Liver (tissue), 9 donors: ENCODE data around the gene DAPK3. TPM values are rescaled to one million over a fixed set of nuclear protein-coding genes. Genes with fewer than 3 reads are reported as not detected.
A peak's percentile ranks its signal among the peaks of the same experiment; 100 is the strongest.

Experiments
- DNase-seq: peaks from one replicate; pipeline ENCODE4 v3.0.0-alpha.2; 2017; ENCODE audit warnings: low spot score
- H3K27ac ChIP-seq, 2 donors: one replicate each; pipeline ENCODE4 v1.7.0; 2013; ENCODE audit warnings: inconsistent platforms in 2 of 2, low read length in 2 of 2, control low read depth in 1 of 2, low read depth in 1 of 2, mild to moderate bottlenecking in 1 of 2
- H3K27me3 ChIP-seq, 4 donors: one replicate each; pipeline versions ENCODE4 v1.6.1 to v1.7.0; 2013; ENCODE audit warnings: low read length in 3 of 4, inconsistent platforms in 1 of 4, mild to moderate bottlenecking in 1 of 4, moderate library complexity in 1 of 4; ENCODE audit not compliant: control insufficient read depth in 4 of 4, insufficient read depth in 4 of 4
- H3K36me3 ChIP-seq, 4 donors: one replicate each; pipeline versions ENCODE4 v1.6.1 to v1.7.0; 2013; ENCODE audit warnings: low read length in 3 of 4, mild to moderate bottlenecking in 3 of 4, low read depth in 1 of 4, moderate library complexity in 1 of 4; ENCODE audit not compliant: control insufficient read depth in 4 of 4, insufficient read depth in 3 of 4
- H3K4me1 ChIP-seq, 4 donors: one replicate each; pipeline versions ENCODE4 v1.6.1 to v1.7.0; 2013; ENCODE audit warnings: low read length in 3 of 4, mild to moderate bottlenecking in 3 of 4, moderate library complexity in 1 of 4; ENCODE audit not compliant: control insufficient read depth in 4 of 4, insufficient read depth in 4 of 4
- H3K4me3 ChIP-seq, 3 donors: one replicate each; pipeline versions ENCODE4 v1.6.1 to v1.7.0; 2013; ENCODE audit warnings: low read length in 3 of 3, control low read depth in 1 of 3, low read depth in 1 of 3, mild to moderate bottlenecking in 1 of 3
- H3K9ac ChIP-seq, 2 donors: one replicate each; pipeline ENCODE4 v1.7.0; 2013; ENCODE audit warnings: low read length in 2 of 2, mild to moderate bottlenecking in 2 of 2, moderate library complexity in 2 of 2, control low read depth in 1 of 2, low read depth in 1 of 2
- H3K9me3 ChIP-seq, 4 donors: one replicate each; pipeline versions ENCODE4 v1.6.1 to v1.7.0; 2013; ENCODE audit warnings: low read length in 3 of 4; ENCODE audit not compliant: control insufficient read depth in 4 of 4
- ATF3 ChIP-seq: IDR thresholded peaks from 2 replicates; pipeline ENCODE4 v1.6.1; 2016; ENCODE audit warnings: antibody characterized with exemption
- CTCF ChIP-seq: fragments of 150-350 bp; IDR thresholded peaks from 2 replicates; pipeline ENCODE4 v1.5.1; 2017; ENCODE audit warnings: improper control_type of control experiment, low read depth, low read length; ENCODE audit not compliant: missing input control
- FOXA1 ChIP-seq: IDR thresholded peaks from 2 replicates; pipeline ENCODE4 v1.6.1; 2016; ENCODE audit warnings: antibody characterized with exemption
- FOXA2 ChIP-seq: IDR thresholded peaks from 2 replicates; pipeline ENCODE4 v1.6.1; 2016; ENCODE audit warnings: antibody characterized with exemption
- HNF4G ChIP-seq: IDR thresholded peaks from 2 replicates; pipeline ENCODE4 v1.6.1; 2016; ENCODE audit warnings: antibody characterized with exemption
- RAD21 ChIP-seq, 2 donors: IDR thresholded peaks; 2 replicates each; pipeline ENCODE4 v1.6.1; 2016; ENCODE audit warnings: antibody characterized with exemption in 2 of 2, mild to moderate bottlenecking in 2 of 2
- REST ChIP-seq: IDR thresholded peaks from 2 replicates; pipeline ENCODE4 v1.6.1; 2016; ENCODE audit warnings: antibody characterized with exemption, mild to moderate bottlenecking
- SP1 ChIP-seq: IDR thresholded peaks from 2 replicates; pipeline ENCODE4 v1.6.1; 2018; ENCODE audit warnings: antibody characterized with exemption, mild to moderate bottlenecking
- TAF1 ChIP-seq: conservative IDR thresholded peaks from 2 replicates; pipeline ENCODE4 v1.6.1; 2016; ENCODE audit warnings: antibody characterized with exemption, mild to moderate bottlenecking
- WGBS: extraction: QIAGEN DNeasy Blood & Tissue Kit; methylation state at CpG from one replicate; pipeline ENCODE4 v1.1.7; 2013; 5-methylcytosine and 5-hydroxymethylcytosine counted together
- polyA plus RNA-seq, 2 donors: library from polyadenylated mRNA; stranded (reverse) in 1 of 2; unstranded in 1 of 2; fragments of 200-250 nt in 1 of 2; fragments of >200 nt in 1 of 2; fragmentation: Nextera tagmentation in 1 of 2; extraction: Ambion mirVana in 1 of 2; gene quantifications; one replicate each; pipeline versions ENCODE4 v1.2.1 to v1.2.3, GENCODE V29; 2013 to 2015
- total RNA-seq, 2 donors: library from RNA; depleted of rRNA; stranded (reverse); fragments of >200 nt; gene quantifications; one replicate each; pipeline ENCODE4 v1.2.3, GENCODE V29; 2014
- donor health status: healthy.
- donor health status: healthy.
- donor health status: healthy.
- donor health status: healthy.
- donor health status: healthy.

DAPK3 gene
- total and polyA plus RNA-seq, 4 donors = 3.0 to 29.5 (median 23.8) TPM

- WGBS = 93% methylated on average over 29 of the region's 29 CpGs
- Histone ChIP-seq H3K4me1 (no peaks in the 10 kb centered on the region), H3K9me3 (no peaks in the 10 kb centered on the region), H3K27ac (no peak overlapping the region), H3K4me3 (no peak overlapping the region), H3K9ac (no peak overlapping the region), H3K36me3 (peaks cover 51 to 64% (median 60%) of the 10 kb centered on the region in 4 donors), H3K27me3 (no peaks in the 10 kb centered on the region)
- no peak for DNase-seq
- TF ChIP-seq TAF1 (no peak), CTCF (no peak), ATF3 (no peak)
Measured at GRCh38 chr19:3976495-3977241, 5.8 kb upstream of the DAPK3 start.

- Histone ChIP-seq H3K27me3 (no peaks in the 10 kb centered on the region), H3K27ac (peak overlapping the region in 1 of 2 donors; percentile 12), H3K36me3 (peaks cover 43 to 54% (median 49%) of the 10 kb centered on the region in 4 donors), H3K4me1 (peaks cover 0 to 5% (median 0%) of the 10 kb centered on the region in 4 donors), H3K4me3 (no peak overlapping the region), H3K9ac (no peak overlapping the region), H3K9me3 (no peaks in the 10 kb centered on the region)
- DNase-seq = no peak
- 89% methylated on average over 14 of the region's 14 CpGs for WGBS
- no peak for TF ChIP-seq FOXA2
- no peak for TF ChIP-seq HNF4G
- TF ChIP-seq ATF3 = no peak
- TF ChIP-seq RAD21 (IDR thresholded peaks at IDR 0.05) = no peak
- no peak for TF ChIP-seq SP1
- TF ChIP-seq REST = no peak
Measured at GRCh38 chr19:3975637-3976087, 4.8 kb upstream of the DAPK3 start.

GRCh38 chr19:3975144-3975543, 4.2 kb upstream of the DAPK3 start:
- DNase-seq = no peak
- TF ChIP-seq FOXA1 = no peak
- Histone ChIP-seq H3K36me3 (peaks cover 38 to 49% (median 45%) of the 10 kb centered on the region in 4 donors), H3K27me3 (no peaks in the 10 kb centered on the region), H3K9ac (no peak overlapping the region), H3K4me3 (no peak overlapping the region), H3K4me1 (peaks cover 0 to 7% (median 2%) of the 10 kb centered on the region in 4 donors), H3K9me3 (no peaks in the 10 kb centered on the region), H3K27ac (no peak overlapping the region)
- WGBS = 91% methylated on average over 8 of the region's 8 CpGs
